UCSD-AML1 (cell line): ENCODE measurements around the gene CDK5RAP3.
"Not testable (repeated sequence)": the region's sequence is repeated elsewhere in the genome, so short reads cannot be mapped to it uniquely, and the experiment has no call there.

ENCODE experiments used
- DNase-seq: peaks from one replicate; lab custom pipeline; 2025; ENCODE audit not compliant: unreplicated experiment; lab: John Stamatoyannopoulos, UW

CDK5RAP3 gene

DNA sequence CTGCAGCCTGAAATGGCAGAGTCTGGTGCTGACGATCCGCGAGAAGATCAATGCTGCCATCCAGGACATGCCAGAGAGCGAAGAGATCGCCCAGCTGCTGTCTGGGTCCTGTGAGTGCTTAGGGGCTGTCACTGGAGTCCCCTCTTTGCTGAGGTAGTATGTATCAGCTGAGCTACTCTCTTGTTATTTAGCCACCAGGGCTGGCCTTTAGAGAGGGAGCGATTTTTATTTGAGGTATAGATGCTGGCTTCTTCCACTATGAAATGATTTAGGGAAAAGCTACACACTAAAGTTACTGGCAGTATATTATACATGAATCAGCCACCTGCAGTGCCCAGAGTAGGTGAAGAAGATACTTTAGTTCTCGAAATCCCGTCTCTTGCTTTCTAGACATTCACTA is 2.6 kb downstream of the CDK5RAP3 start:
- no peak for DNase-seq

DNA sequence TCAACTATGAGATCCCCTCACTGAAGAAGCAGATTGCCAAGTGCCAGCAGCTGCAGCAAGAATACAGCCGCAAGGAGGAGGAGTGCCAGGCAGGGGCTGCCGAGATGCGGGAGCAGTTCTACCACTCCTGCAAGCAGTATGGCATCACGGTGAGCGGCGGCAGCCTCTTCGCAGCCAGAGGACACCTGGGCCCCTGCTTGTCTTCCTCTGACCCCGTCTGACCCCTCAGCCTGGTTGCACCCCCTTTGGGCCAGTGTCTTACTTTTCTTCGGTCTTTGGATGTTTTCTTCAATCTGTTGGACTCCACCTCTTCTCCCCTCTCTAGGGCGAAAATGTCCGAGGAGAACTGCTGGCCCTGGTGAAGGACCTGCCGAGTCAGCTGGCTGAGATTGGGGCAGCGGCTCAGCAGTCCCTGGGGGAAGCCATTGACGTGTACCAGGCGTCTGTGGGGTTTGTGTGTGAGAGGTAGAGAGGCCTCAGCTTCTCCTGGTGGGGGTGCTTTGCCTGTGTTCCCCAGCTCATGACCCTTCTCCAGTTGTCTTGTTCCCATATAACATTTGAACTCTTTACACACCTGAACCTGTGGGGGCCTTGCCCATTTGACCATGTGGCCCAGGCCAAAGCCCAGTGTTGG is 4.4 kb downstream of the CDK5RAP3 start:
- DNase-seq: no peak

DNA sequence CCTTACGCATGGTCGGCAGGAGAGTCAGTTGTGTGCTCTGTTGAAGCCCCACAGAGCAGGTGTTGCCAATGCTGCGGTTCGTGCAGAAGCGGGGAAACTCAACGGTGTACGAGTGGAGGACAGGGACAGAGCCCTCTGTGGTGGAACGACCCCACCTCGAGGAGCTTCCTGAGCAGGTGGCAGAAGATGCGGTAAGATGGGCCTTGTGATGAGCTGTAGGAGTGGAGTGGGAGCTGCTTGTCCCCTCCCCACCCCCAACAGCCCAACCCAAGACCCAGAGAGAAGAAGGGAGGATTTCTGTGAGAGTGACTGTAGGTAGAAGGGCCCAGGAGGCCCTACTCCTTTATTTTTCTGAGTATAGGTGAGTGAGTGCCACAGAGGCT is 4.9 kb downstream of the CDK5RAP3 start:
- DNase-seq: no peak

DNA sequence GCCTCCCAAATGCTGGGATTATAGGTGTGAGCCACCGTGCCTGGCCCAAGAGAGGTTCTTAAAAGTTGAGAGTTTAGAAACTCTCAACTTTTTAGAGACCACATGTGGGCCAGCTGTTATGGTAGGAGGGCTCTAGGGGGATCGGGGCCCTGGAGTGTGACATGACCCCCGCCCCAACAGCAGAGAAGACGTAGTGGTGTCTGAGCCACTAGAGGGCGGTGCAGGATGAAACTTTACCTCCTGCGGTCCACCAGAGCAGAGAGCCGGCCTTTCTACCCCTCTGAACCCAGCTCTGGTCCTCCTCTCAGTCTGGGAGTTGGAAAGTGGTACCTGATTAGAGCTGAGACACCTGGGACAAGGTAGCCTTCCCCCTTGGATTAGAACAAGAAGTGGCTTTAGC is 7.4 kb downstream of the CDK5RAP3 start:
- DNase-seq: peak; percentile 52

DNA sequence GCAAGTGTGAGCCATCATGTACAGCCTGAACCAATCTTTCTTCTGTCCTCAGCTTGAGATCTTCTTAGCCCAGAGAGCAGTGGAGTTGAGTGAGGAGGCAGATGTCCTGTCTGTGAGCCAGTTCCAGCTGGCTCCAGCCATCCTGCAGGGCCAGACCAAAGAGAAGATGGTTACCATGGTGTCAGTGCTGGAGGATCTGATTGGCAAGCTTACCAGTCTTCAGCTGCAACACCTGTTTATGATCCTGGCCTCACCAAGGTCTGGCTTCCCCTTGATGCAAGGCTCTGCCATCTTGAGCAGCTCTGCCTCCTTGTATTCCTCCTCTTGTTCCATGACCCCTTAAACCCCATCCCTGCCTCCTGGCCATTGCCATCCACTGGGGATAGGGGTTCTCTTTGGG is 9.6 kb downstream of the CDK5RAP3 start:
- DNase-seq: no peak

DNA sequence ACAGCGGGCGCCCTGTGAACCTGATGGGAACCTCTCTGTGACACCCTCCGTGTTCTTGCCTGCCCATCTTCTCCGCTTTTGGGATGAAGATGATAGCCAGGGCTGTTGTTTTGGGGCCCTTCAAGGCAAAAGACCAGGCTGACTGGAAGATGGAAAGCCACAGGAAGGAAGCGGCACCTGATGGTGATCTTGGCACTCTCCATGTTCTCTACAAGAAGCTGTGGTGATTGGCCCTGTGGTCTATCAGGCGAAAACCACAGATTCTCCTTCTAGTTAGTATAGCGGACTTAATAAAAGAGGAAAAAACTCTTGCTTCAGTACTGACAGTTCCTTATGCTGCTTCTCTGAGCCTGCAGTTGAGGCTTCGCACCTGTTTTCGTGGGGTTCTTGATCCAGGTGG is 10.5 kb downstream of the CDK5RAP3 start:
- peak; percentile 66 for DNase-seq

DNA sequence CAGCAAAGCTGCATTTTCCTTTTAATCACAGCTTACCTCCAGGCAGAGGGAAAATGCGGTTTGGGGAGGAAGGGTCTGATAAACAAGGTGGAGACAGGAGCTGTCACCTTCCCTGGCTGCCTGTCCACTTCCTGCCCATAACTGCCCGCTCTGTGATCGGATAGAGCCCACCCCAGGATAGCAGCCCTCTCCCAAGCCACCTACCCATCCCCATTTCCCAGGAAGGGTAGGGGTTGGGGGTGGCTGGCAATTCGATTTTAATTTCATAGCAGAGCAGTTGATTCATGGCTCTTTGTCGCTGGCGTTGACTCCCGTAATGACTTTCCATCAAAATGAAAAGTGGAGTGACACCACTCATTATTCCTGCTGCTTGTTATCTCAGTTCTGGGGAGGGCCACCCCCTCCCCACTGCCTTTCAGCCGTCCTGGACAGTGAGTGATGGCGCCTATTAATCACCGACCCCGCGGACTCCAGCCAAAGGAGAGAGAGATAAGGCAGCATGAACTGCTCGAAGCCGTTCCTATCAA is 11.2 kb downstream of the CDK5RAP3 start:
- DNase-seq: no peak

DNA sequence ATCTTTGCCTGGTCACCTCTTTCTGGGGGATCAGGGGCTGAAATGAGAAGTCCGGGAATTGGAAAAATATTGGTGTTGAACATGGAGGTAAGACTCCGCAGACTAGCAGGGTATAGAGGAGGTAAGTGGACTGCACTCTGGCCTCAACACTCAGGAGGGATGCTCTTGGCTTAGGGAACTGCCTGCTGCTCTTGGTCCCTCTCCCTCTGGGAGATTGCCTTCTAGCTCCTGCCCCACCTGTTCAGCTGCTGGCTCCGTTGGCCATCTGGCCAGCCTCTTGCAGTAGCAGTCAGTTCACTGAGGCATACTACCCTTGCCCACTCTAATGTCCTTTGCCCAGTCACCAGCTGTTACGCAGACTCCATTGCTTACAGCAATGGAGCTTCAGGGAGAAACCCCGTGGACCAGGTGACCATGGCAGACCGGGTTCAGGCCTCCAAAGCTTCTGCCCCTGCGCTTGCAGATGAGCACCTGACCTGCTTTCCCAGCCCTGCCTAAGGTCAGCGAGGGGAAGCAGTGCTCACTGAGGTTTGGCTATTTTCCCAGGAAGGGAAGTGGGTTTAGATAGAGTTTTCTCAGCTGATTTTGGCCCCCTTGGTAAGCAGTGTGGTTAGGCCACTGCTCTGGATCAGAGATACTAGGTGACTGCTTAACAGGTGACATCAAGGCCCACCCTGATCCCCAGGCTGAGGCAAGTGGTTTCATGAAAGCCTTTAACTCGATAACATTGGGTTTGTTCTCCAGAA is 11.9 kb downstream of the CDK5RAP3 start:
- no peak for DNase-seq

DNA sequence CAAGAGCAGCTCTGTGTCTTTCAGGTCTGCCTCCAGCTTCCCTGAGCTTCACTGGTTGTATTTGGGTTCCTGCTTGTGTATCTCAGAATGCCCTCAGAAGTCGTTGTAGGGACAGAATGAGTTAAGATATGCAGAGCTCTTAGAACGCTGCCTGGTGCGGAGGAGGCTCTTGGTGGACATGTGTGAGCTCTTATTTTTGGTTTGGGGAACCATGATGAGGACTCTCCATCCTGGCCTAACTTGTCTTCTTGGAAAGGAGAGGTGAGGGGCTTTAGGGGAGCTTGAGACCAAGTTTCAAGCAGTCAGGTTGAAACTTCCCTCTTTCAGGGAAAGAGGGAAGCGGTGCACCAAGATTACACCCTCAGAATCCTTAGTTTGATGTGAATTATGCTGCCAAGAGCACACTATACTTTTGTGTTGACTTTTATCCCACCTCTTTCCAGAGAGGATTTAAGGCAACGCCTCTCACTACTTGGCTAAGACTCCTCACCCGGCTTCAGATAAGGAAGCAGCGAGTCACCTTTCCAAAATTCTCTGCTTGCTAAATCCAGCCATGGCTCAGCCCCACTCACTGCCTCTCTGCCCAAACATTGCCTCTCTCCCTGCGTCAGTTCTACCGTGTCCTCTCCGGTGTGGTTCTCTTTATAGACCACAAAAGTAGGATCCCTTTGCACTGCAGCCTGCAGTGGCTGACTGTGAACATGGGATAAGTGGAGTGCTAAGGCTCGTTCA is 12.7 kb downstream of the CDK5RAP3 start:
- no peak for DNase-seq

DNA sequence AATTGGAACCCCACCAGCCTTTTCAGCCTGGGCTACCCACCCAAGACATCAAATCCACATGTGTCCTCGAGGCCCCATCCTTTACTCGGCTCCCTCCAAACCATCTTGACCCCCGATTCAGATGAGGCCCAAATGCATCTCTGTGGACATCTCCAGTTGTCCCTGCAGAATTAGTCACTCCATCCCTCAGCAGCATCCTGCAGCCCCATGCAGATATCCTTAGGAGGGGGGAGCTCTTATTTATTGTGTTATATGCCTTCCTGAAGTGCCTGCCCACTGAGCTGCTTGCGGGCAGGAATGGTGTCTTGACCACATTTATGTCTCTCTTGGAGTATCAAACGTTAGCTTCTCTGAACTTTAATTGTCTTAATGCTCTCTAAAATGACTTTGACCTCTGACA is 15.6 kb downstream of the CDK5RAP3 start:
- DNase-seq: no peak

DNA sequence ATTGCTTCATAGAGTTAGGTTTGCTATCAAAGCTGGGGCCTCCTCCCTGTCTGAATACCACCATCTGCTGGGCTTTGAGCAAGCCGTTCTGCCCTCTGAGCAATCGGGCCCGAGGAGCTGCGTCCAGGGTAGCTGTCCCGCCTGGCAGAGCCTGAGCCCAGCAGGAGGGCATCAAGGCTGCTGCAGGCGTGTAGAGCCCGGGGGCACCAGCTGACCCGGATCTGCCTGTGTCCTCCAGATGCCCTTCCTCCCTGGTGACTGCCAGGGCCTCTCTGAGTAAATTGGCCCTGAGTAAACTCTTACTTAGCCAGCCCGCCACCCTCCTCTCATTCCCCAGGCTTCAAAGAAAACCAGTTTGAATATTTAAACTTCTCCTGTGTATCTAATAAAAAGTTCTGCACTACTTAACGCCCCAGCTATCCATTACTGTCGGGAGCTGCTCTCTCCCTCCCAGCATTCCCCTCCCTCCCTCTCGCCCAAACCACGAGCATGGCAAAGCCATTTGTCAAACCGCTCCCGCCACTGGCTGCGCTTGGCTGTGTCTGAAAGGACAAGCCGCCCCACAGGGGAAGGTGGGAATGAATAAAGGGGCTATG is 16.4 kb downstream of the CDK5RAP3 start:
- no peak for DNase-seq

DNA sequence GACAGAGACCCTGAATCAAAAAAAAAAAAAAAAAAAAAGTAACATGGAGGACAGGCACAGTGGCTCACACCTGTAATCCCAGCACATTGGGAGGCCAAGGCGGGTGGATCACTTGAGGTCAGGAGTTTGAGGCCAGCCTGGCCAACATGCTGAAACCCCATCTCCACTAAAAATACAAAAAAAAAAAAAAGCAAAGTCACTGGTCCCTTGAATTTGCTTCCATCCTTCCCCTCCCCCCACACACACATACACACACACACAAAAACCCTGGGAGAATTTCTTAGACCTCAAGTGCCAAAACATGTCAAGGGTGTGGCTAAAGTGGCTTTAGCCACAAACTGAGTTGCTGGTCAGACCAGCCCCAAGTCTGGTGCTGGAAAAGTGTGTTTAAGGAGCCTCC is 17.5 kb downstream of the CDK5RAP3 start:
- DNase-seq: not testable (repeated sequence)

DNA sequence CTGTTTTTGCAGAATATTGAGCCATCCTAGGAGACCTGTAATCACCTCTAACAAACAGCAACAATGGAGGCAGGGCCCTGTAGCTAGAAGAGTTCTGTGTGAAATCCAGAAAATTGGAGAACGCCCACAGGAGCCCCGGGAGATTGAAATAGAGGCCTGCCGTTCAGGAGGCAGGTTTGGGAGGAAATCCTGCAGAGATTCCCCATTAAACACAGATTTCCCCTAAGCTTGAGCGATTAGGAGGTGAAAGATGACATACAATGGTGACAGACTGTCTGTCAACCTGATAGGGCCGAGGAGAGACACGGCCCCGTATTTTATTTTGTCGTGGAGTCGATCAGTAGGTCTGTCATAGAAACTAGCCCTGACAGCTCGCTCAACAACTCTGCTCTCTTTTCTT is 18.2 kb downstream of the CDK5RAP3 start:
- DNase-seq: no peak

DNA sequence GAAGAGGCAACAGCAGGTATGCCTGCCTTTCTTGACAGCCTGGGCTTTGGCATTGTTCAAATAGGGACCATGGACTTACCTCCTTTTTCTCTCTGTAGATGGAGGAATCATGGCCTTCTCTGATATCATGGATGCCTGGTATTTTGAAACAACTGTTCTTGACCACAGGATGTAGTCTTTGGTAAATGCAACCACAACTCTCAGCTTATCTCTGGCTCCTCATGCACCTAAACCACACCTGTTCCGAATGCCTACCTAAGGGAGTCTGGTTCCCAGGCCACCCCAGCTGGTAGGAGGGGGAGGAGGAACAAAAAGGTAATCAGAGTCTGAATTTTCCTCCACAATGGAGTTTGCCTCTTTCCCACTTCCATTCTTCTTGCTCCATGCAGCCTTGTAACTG is 18.8 kb downstream of the CDK5RAP3 start:
- no peak for DNase-seq

DNA sequence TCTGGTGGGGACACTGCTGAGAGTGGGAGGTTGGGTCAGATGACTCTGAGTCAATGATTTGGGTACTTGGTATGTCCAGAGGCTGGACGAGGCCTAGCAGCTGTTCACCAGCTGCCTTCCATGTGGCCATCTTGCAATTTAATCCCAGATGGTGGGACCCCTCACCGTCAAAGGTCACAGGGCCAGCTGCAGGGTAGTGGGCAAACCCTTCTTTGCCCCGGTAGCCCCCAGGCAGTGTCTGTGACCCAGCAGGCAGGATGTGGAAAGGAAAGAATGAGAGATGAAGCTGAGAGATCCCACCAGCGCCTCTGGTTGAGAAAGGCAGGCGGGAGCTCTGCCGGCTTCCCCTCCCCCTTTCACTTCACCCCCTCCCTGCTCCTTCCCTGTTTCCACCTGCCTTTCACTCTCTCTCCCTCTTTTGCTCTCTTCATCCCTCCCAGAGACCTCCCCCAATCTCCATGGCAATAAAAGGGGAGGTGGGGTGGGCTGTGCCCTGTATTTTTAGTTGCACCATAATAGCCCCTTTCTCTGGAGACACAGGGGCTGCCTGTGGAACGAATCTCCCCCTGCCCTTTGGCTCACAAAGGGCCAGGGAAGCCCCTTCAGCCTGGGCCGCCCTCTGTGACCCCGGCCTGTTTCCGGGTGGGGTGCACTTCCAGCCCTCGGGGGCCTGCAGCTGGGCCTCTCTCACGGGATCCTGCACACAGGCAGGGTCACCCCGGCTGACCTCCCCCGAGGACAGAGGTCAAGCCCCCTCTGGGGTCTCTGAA is 20.2 kb downstream of the CDK5RAP3 start:
- no peak for DNase-seq

DNA sequence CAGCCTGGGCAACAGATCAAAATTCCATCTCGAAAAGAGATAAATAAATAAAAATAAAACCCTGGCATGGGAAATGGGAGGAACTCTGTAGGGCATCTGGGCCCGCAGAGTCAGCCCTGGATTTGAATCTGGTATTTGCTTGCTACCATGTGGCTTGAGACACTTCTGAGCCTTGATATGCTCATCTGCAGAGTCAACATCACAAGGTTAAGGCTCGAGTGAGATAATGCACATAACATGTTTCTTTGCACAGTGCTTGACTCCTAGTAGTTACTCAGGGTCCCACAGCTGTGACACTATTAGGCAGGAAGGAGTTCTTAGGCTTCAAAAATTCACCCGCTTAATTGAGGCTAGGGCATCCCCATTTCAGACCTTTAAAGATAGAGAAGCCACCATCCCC is 21.3 kb downstream of the CDK5RAP3 start:
- no peak for DNase-seq

DNA sequence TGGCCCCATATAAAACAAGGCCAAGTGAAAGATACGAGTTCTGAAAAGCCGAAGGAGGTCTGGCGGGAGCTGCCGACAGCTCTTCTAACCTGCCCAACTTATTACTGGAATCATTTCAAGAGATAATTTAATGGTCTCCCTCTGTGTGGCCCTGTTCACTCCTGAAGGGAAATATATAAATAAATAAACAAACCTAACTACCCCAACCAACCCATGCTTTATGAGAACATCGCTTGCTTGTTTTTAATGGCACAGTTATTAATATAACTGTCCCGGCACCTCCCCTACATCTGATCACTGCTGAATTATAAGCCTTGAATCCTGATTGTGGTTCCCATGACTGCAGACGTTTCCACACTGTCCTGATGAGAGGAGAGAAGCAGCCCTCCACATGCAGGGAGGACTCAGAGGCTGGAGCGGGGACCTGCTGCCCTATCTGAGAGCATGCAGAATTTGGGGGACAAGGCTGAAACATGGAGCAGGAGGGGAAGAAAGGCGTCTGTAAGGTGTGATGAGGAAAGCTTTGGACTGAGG is 22.2 kb downstream of the CDK5RAP3 start:
- DNase-seq: no peak

DNA sequence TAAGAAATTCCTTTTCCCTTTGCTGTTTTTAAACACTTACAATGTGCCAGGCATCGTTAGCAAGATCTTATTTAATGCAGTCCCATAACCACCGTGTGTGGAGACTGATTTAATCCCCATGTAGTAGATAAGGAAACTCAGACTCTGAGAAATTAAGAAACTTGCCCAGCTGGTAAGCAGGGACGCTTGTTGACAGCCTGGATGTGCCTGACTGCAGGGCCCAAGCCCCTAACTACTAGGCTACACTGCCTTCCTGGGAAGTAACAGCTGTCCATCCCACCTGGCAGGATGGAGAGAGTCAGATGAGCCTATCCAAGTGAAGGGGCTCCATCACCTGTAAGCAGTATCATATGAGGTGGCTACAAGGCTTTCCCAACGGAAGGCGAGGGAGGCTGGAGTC is 23.1 kb downstream of the CDK5RAP3 start:
- no peak for DNase-seq

DNA sequence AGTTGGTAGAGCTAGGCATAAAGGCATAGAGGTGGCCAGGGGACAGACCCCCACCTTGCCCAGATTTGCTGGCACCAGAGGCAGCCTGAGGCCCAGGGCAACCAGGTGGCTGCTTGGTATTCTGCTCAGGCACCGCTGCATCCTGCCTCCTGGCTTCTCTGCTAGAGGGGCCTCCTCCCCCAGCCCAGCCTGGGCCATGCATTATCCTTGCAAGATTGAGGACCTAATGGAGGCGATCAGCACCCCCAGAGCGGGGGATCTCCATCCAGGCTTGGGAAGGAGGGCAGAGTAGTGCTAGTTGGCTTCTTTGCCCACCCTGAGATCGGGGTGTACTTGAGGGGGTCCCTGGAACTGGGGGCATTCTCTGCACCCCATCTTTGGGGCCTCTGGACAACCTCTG is 23.8 kb downstream of the CDK5RAP3 start:
- no peak for DNase-seq

DNA sequence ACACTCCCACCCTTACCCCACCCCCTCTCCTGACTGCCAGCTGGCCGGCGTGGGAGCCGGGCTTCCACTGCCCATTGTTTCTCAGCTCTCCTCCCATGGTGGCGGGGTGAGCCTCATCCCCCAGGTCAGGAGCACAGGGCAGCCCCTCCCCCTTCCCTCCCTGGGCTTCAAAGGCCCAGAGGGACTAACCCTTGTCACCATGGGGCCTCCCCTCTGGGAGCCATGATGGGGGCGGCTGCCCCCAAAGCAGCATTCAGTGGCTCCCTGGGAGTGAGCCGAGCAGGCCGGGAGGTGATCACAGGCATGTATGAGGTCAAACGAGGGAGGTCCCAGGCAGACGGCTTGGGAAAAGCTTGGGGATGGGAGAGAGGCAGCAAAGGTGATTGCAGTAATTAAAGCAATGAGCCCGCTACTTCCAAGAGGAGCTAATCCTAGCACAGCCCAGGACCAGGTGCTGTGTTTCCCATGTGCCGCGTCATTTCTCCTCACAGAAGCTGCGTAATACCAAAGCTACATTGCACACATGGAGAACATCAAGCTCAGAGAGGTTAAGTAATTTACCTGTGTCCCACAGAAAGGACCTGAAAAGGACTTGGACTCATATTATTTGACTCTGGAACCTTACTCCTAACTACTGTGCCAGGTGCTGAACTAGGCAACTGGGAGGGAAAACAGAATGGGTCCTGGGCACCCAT is 24.5 kb downstream of the CDK5RAP3 start:
- DNase-seq: no peak
